ENCODE results near the gene CUL1.

The CUL1 gene

DNA sequence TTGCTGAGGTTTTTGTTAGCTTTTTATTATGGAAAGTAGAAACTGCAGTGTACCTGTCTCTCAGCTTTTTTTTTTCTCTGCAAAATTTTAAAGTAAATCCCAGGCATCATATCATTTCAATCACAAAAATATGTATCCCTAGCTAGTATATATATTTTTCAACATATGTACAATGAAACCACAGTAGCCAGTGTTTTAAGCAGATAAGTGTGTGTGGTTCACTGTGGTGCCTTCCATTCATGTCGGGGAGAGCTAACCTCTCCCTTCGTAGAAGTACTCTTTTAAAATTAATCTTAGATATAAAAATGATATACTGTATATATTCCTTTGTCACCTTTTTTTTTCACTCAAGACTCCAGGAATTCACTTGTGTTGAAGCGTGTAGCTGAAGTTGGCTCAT lies 22.7 kb downstream of the CUL1 start:
- in situ Hi-C loops (cut with HindIII; ENCODE audit: low pct_ligation_motif_present, low sequenced_read_pairs) = no loop called here
- H3K27me3 ChIP-seq (replicated peaks) = no peaks in the 10 kb centered on the region
- H3K27ac ChIP-seq = no peak overlapping the region
- TF ChIP-seq, protein P1, sequence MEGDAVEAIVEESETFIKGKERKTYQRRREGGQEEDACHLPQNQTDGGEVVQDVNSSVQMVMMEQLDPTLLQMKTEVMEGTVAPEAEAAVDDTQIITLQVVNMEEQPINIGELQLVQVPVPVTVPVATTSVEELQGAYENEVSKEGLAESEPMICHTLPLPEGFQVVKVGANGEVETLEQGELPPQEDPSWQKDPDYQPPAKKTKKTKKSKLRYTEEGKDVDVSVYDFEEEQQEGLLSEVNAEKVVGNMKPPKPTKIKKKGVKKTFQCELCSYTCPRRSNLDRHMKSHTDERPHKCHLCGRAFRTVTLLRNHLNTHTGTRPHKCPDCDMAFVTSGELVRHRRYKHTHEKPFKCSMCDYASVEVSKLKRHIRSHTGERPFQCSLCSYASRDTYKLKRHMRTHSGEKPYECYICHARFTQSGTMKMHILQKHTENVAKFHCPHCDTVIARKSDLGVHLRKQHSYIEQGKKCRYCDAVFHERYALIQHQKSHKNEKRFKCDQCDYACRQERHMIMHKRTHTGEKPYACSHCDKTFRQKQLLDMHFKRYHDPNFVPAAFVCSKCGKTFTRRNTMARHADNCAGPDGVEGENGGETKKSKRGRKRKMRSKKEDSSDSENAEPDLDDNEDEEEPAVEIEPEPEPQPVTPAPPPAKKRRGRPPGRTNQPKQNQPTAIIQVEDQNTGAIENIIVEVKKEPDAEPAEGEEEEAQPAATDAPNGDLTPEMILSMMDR (IDR thresholded peaks at IDR 0.05; ENCODE audit: low read depth, low read length, missing control alignments) = no peak
- H3K4me3 ChIP-seq (ENCODE audit: low read depth, low read length) = no peak overlapping the region
- H3K36me3 ChIP-seq (replicated peaks) = no peaks in the 10 kb centered on the region
- DNase-seq = no peak

DNA sequence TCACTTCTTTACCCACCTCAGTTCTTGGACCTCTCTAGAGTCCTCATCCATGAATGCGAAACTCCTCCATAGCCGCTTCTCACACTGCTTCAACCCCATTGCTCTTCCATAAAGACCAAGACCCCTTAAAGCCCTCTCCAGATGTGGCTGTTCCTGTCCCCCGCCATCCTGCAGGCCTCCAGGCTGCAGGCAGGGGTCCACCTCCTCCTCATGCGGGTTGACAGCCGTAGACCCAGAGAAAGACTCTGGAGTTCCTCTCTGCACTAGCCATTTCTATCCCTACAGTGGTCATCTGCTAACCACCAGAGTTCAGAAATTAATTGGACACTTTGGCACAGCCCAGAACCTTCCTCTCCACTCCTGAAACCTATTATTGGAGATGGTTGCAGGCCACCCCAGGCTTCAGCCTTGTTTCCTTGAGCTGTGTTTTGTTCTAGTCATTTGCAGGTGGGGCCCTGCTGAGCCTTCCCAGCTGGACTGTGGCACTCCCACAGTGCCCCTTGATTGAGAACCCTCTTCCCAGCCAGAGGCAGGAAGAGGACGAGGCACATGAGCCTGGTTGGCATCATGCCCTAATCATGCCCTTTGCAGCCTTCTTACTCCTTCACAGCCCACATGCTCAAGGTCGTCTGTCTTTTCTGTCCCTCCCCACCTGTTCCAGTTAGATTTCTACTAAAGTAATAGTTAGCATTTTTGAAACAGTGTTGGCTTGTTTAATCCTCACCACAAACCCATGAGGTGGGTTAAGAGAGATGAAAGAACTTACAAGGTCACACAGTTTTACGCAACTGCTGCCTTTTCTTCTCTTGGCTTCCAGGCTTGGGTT lies 23.9 kb downstream of the CUL1 start:
- DNase-seq = no peak
- TF ChIP-seq, protein P1 (IDR thresholded peaks at IDR 0.05; ENCODE audit: low read depth, low read length, missing control alignments) = no peak
- Histone ChIP-seq H3K27me3 (replicated peaks) (no peaks in the 10 kb centered on the region), H3K36me3 (replicated peaks) (no peaks in the 10 kb centered on the region), H3K27ac (no peak overlapping the region), H3K4me3 (ENCODE audit: low read depth, low read length) (no peak overlapping the region)
- in situ Hi-C loops (cut with HindIII; ENCODE audit: low pct_ligation_motif_present, low sequenced_read_pairs) = no loop called here

DNA sequence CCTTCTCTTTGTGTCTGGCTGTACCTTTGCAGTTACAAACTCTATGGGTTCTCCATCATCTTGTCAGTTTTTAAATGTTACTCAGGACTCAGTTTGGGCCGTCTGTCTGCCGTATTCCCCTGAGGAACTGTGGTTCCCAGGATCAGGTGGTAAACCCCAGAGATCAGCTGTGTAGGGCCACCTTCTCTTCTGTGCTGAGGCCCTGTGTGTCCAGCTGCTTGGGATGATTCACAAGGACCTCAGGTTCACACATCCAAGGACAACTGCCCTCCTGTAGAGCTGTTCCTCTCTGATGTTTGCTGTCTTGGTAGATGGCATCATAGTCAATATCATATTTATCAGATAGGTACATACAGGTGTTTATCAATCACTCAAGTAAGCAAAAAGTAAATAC lies 24.5 kb downstream of the CUL1 start:
- Histone ChIP-seq H3K36me3 (replicated peaks) (no peaks in the 10 kb centered on the region), H3K4me3 (ENCODE audit: low read depth, low read length) (no peak overlapping the region), H3K27ac (no peak overlapping the region), H3K27me3 (replicated peaks) (no peaks in the 10 kb centered on the region)
- TF ChIP-seq, protein P1 (IDR thresholded peaks at IDR 0.05; ENCODE audit: low read depth, low read length, missing control alignments) = no peak
- in situ Hi-C loops (cut with HindIII; ENCODE audit: low pct_ligation_motif_present, low sequenced_read_pairs) = no loop called here
- no peak for DNase-seq

DNA sequence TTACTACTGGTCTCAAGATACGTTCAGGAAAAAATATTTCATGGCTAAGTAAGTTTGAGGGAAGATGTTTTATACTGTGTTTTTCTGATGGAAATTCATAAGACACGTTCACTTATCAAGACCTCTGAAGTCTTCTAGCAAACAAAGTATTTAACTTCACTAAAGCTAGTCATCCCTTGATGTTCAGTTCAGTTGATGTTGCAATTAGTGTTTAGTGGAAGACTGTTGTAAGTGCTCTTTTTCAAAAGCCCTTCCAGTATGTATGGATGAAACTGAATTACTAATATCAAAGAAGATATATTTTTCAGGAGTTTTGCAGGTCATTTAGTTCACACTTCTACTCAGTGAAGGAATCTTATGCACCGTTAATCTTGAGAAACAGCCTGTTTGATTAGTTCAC lies 25.1 kb downstream of the CUL1 start:
- in situ Hi-C loops (cut with HindIII; ENCODE audit: low pct_ligation_motif_present, low sequenced_read_pairs) = no loop called here
- no peaks in the 10 kb centered on the region for H3K36me3 ChIP-seq (replicated peaks)
- no peak for DNase-seq
- no peak overlapping the region for H3K27ac ChIP-seq
- TF ChIP-seq, protein P1 (IDR thresholded peaks at IDR 0.05; ENCODE audit: low read depth, low read length, missing control alignments) = no peak
- no peak overlapping the region for H3K4me3 ChIP-seq (ENCODE audit: low read depth, low read length)
- no peaks in the 10 kb centered on the region for H3K27me3 ChIP-seq (replicated peaks)

DNA sequence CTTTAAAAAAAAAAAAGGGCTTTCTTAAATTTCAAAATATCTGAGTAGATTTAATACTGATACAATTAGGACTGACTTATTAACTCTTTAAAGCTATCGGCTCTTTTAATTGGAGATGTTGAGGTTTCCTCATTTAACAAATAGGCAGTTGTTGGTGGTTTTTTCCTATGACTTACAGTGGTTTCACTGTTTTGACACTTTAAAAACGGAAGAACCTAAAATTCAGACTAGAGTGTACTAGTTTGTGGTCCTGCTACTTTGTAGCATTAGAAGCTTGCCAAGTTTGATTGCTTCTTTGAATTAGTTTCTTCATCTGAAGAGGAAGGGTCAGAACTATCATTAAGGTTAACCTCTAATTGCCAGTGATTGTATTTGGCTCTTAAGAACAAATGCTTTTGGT lies 27.7 kb downstream of the CUL1 start:
- no peak for DNase-seq
- in situ Hi-C loops (cut with HindIII; ENCODE audit: low pct_ligation_motif_present, low sequenced_read_pairs) = no loop called here
- Histone ChIP-seq H3K4me3 (ENCODE audit: low read depth, low read length) (no peak overlapping the region), H3K27me3 (replicated peaks) (no peaks in the 10 kb centered on the region), H3K27ac (no peak overlapping the region), H3K36me3 (replicated peaks) (no peaks in the 10 kb centered on the region)
- TF ChIP-seq, protein P1 (IDR thresholded peaks at IDR 0.05; ENCODE audit: low read depth, low read length, missing control alignments) = no peak
